ENCODE measurements around the gene TBL3. TPM values are rescaled to one million over a fixed set of nuclear protein-coding genes. Genes with fewer than 3 reads are reported as not detected.
A peak's percentile ranks its signal among the peaks of the same experiment; 100 is the strongest.

The TBL3 gene
- total and polyA plus RNA-seq, 4 donors: 12.9 to 39.0 (median 31.7) TPM

GRCh38 chr16:1989209-1990100, 17.6 kb downstream of the TBL3 start, which contains the start of gene SYNGR3:
SYNGR3 (plus strand) TSS chr16:1989970; CDS start chr16:1990103, 133 bp downstream.
- H3K36me3 ChIP-seq (ENCODE audit: control insufficient read depth, insufficient read depth, low read length): peaks cover 46% of the 10 kb centered on the region
- peaks cover 56% of the 10 kb centered on the region for H3K4me1 ChIP-seq (ENCODE audit: control insufficient read depth, insufficient read depth, low read length)
- under 1% methylated on average over 63 of the region's 67 CpGs for WGBS (ENCODE audit: insufficient coverage)
- H3K4me3 ChIP-seq (ENCODE audit: low read depth, low read length): peak within 1 kb of the TSS; percentile 31
- peaks cover 32% of the 10 kb centered on the region for H3K27me3 ChIP-seq (ENCODE audit: control insufficient read depth, insufficient read depth, low read length)
- no peak within 1 kb of the TSS for H3K27ac ChIP-seq (ENCODE audit: low read depth, low read length)
- H3K9me3 ChIP-seq (ENCODE audit: control insufficient read depth, insufficient read depth, low read length): no peaks in the 10 kb centered on the region
- DNase-seq (ENCODE audit: low read depth in 4 of 6, low spot score in 6 of 6): peak in 2 of 6 donors; percentile 29 to 36

GRCh38 chr16:1990101-1990350, 18.2 kb downstream of the TBL3 start:
- under 1% methylated on average over 15 of the region's 25 CpGs for WGBS (ENCODE audit: insufficient coverage)
- H3K4me3 ChIP-seq (ENCODE audit: low read depth, low read length): peak overlapping the region; percentile 31

GRCh38 chr16:1990351-1991134, 18.7 kb downstream of the TBL3 start:
- Histone ChIP-seq H3K27me3 (ENCODE audit: control insufficient read depth, insufficient read depth, low read length) (peaks cover 32% of the 10 kb centered on the region), H3K36me3 (ENCODE audit: control insufficient read depth, insufficient read depth, low read length) (peaks cover 45% of the 10 kb centered on the region), H3K27ac (ENCODE audit: low read depth, low read length) (no peak overlapping the region), H3K4me3 (ENCODE audit: low read depth, low read length) (peak overlapping the region; percentile 31), H3K9me3 (ENCODE audit: control insufficient read depth, insufficient read depth, low read length) (no peaks in the 10 kb centered on the region), H3K4me1 (ENCODE audit: control insufficient read depth, insufficient read depth, low read length) (peaks cover 45% of the 10 kb centered on the region)
- WGBS (ENCODE audit: insufficient coverage): 2% methylated on average over 41 of the region's 50 CpGs
- DNase-seq (ENCODE audit: low read depth in 4 of 6, low spot score in 6 of 6): peak in 2 of 6 donors; percentile 28 to 67

More at GRCh38 chr16:1990101-1990350, 18.2 kb downstream of the TBL3 start:
- peaks cover 47% of the 10 kb centered on the region for H3K36me3 ChIP-seq (ENCODE audit: control insufficient read depth, insufficient read depth, low read length)
- no peak overlapping the region for H3K27ac ChIP-seq (ENCODE audit: low read depth, low read length)
- H3K4me1 ChIP-seq (ENCODE audit: control insufficient read depth, insufficient read depth, low read length): peaks cover 50% of the 10 kb centered on the region
- no peak for DNase-seq (ENCODE audit: low read depth in 4 of 6, low spot score in 6 of 6)
- no peaks in the 10 kb centered on the region for H3K9me3 ChIP-seq (ENCODE audit: control insufficient read depth, insufficient read depth, low read length)
- H3K27me3 ChIP-seq (ENCODE audit: control insufficient read depth, insufficient read depth, low read length): peaks cover 32% of the 10 kb centered on the region

DNA sequence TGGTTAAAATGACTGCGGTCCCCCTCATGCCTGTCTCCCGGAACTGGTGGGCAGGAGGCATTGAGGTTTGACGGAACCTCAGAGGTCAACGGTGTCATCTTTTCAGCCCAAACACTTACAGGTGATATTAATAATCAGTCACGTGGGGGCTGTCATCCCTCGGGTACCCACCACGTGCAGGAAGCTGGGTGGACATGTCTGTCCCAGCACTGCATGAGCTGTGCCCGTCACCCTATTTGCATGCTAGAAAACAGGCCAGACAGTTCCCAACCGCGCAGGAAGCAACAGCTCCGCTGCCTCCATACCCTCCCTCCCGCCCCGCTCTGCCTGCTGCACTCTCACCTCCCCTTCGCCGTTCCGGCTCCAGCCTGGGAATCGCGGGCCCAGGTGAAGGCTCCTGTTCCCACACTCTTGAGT, 19.3 kb downstream of the TBL3 start:
- Histone ChIP-seq H3K27me3 (ENCODE audit: control insufficient read depth, insufficient read depth, low read length) (peaks cover 32% of the 10 kb centered on the region), H3K36me3 (ENCODE audit: control insufficient read depth, insufficient read depth, low read length) (peaks cover 43% of the 10 kb centered on the region), H3K9me3 (ENCODE audit: control insufficient read depth, insufficient read depth, low read length) (no peaks in the 10 kb centered on the region), H3K4me1 (ENCODE audit: control insufficient read depth, insufficient read depth, low read length) (peaks cover 39% of the 10 kb centered on the region), H3K27ac (ENCODE audit: low read depth, low read length) (no peak overlapping the region), H3K4me3 (ENCODE audit: low read depth, low read length) (peak overlapping the region; percentile 31)
- DNase-seq (ENCODE audit: low read depth in 4 of 6, low spot score in 6 of 6): peak in 1 of 6 donors; percentile 19
- WGBS (ENCODE audit: insufficient coverage): 4% methylated on average over 15 of the region's 18 CpGs

- Histone ChIP-seq H3K4me1 (ENCODE audit: control insufficient read depth, insufficient read depth, low read length) (peaks cover 37% of the 10 kb centered on the region), H3K27me3 (ENCODE audit: control insufficient read depth, insufficient read depth, low read length) (peaks cover 32% of the 10 kb centered on the region), H3K4me3 (ENCODE audit: low read depth, low read length) (no peak overlapping the region), H3K27ac (ENCODE audit: low read depth, low read length) (no peak overlapping the region), H3K36me3 (ENCODE audit: control insufficient read depth, insufficient read depth, low read length) (peaks cover 43% of the 10 kb centered on the region), H3K9me3 (ENCODE audit: control insufficient read depth, insufficient read depth, low read length) (no peaks in the 10 kb centered on the region)
- WGBS (ENCODE audit: insufficient coverage): 9% methylated on average over 22 of the region's 22 CpGs
- no peak for DNase-seq (ENCODE audit: low read depth in 4 of 6, low spot score in 6 of 6)
Observed at GRCh38 chr16:1991588-1991947, 19.7 kb downstream of the TBL3 start.

DNA sequence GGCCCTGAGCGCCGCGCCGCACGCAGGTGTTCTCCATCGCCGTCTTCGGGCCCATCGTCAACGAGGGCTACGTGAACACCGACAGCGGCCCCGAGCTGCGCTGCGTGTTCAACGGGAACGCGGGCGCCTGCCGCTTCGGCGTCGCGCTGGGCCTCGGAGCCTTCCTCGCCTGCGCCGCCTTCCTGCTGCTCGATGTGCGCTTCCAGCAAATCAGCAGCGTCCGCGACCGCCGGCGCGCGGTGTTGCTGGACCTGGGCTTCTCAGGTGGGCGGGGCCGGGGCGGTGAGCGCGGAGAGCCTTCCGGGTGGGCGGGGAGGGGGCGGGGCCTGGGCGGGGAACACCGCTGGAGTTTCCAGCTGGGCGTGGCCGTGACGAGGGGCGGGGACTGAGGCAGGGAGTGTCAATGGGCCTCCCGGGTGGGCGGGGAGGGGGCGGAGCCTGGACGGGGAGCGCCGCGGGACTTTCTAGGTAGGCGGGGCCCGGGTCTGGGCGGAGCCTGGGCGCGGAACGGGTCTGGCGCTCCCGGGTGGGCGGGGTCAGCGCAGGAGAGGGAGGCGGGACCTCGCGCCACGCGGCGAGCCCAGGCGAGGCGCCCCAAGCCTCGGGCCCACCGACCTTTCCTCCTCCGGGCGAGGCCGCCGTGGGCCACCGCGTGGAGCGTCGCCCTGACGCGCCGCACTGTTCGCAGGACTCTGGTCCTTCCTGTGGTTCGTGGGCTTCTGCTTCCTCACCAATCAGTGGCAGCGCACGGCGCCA, 20.3 kb downstream of the TBL3 start:
- Histone ChIP-seq H3K36me3 (ENCODE audit: control insufficient read depth, insufficient read depth, low read length) (peaks cover 43% of the 10 kb centered on the region), H3K9me3 (ENCODE audit: control insufficient read depth, insufficient read depth, low read length) (no peaks in the 10 kb centered on the region), H3K4me1 (ENCODE audit: control insufficient read depth, insufficient read depth, low read length) (peaks cover 37% of the 10 kb centered on the region), H3K4me3 (ENCODE audit: low read depth, low read length) (peak overlapping the region; percentile 24), H3K27ac (ENCODE audit: low read depth, low read length) (no peak overlapping the region), H3K27me3 (ENCODE audit: control insufficient read depth, insufficient read depth, low read length) (peaks cover 32% of the 10 kb centered on the region)
- DNase-seq (ENCODE audit: low read depth in 4 of 6, low spot score in 6 of 6): peak in 5 of 6 donors; percentile 58 to 95 (median 78)
- under 1% methylated on average over 80 of the region's 96 CpGs for WGBS (ENCODE audit: insufficient coverage)

DNA sequence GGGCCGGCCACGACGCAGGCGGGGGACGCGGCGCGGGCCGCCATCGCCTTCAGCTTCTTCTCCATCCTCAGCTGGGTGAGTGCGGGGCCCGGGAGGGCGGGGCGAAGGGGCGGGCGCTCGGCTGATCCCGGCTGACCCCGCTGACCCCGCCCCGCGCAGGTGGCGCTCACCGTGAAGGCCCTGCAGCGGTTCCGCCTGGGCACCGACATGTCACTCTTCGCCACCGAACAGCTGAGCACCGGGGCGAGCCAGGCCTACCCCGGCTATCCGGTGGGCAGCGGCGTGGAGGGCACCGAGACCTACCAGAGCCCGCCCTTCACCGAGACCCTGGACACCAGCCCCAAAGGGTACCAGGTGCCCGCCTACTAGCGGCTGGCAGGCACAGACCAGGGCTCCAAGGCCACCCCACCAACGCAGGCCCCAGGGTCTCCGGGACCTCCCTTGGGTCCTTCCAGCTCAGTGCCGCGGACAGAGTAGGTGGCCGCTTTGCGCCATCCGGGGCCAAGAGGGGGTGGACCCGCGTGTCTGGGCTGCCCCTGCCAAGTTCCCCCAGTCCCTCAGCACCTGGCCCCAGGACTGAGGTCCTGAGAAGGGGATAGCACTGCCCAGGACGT, 21.0 kb downstream of the TBL3 start:
- DNase-seq (ENCODE audit: low read depth in 4 of 6, low spot score in 6 of 6): no peak
- Histone ChIP-seq H3K27me3 (ENCODE audit: control insufficient read depth, insufficient read depth, low read length) (peaks cover 32% of the 10 kb centered on the region), H3K9me3 (ENCODE audit: control insufficient read depth, insufficient read depth, low read length) (no peaks in the 10 kb centered on the region), H3K27ac (ENCODE audit: low read depth, low read length) (no peak overlapping the region), H3K4me3 (ENCODE audit: low read depth, low read length) (no peak overlapping the region), H3K36me3 (ENCODE audit: control insufficient read depth, insufficient read depth, low read length) (peaks cover 43% of the 10 kb centered on the region), H3K4me1 (ENCODE audit: control insufficient read depth, insufficient read depth, low read length) (peaks cover 38% of the 10 kb centered on the region)
- 23% methylated on average over 50 of the region's 50 CpGs for WGBS (ENCODE audit: insufficient coverage)

- no peak overlapping the region for H3K27ac ChIP-seq (ENCODE audit: low read depth, low read length)
- peaks cover 52% of the 10 kb centered on the region for H3K36me3 ChIP-seq (ENCODE audit: control insufficient read depth, insufficient read depth, low read length)
- 61% methylated on average over 2 of the region's 2 CpGs for WGBS (ENCODE audit: insufficient coverage)
- peaks cover 40% of the 10 kb centered on the region for H3K4me1 ChIP-seq (ENCODE audit: control insufficient read depth, insufficient read depth, low read length)
- H3K9me3 ChIP-seq (ENCODE audit: control insufficient read depth, insufficient read depth, low read length): no peaks in the 10 kb centered on the region
- H3K27me3 ChIP-seq (ENCODE audit: control insufficient read depth, insufficient read depth, low read length): peaks cover 27% of the 10 kb centered on the region
- H3K4me3 ChIP-seq (ENCODE audit: low read depth, low read length): no peak overlapping the region
- DNase-seq (ENCODE audit: low read depth in 4 of 6, low spot score in 6 of 6): no peak
Observed at GRCh38 chr16:1993731-1994131, 21.9 kb downstream of the TBL3 start.
